ENCODE results near the gene AP2A1. TPM values are rescaled to one million over a fixed set of nuclear protein-coding genes. Genes with fewer than 3 reads are reported as not detected.
"Not testable (repeated sequence)": the region's sequence is repeated elsewhere in the genome, so short reads cannot be mapped to it uniquely, and the experiment has no call there.

AP2A1 gene
- total and polyA plus RNA-seq, 2 donors (not counting 3 experiments of a cell fraction or from before 2014, with no cell fraction given) = 108 to 113 TPM

DNA sequence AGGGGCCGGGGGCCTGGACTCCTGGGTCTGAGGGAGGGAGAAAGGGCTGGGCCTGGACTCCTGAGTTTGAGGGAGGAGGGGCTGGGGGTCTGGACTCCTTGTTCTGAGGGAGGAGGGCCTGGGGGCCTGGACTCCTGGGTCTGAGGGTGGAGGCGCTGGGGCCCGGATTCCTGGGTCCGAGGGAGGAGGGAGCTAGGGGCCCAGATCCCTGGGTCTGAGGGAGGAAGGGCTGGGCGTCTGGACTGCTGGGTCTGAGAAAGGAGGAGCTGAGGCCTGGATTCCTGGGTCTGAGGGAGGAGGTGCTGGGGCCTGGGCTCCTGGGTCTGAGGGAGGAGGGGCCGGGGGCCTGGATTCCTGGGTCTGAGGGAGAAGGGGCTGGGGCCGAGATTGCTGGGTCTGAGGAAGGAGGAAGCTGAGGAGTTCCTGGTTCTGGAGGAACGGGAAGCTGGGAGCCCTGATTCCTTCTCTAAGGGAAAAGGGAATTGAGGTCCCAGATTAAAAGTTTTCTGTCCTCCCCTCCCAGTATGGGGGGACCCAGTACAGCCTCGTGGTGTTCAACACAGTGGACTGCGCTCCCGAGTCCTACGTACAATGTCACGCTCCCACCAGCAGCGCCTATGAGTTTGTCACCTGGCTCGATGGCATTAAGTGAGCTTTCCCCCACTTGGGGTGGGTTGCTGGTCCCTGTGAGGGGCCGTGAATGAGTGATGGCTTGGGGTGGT lies 52.0 kb downstream of the AP2A1 start:
- no peaks in the 10 kb centered on the region for H3K9me1 ChIP-seq (replicated peaks; ENCODE audit: control insufficient read depth, extremely low read depth, insufficient read depth, low read length)
- peaks cover 0 to 5% of the 10 kb centered on the region in 2 experiments for H3K36me3 ChIP-seq (ENCODE audit: control insufficient read depth in 2 of 2, extremely low read depth in 1 of 2, insufficient read depth in 2 of 2, low read length in 2 of 2)
- dilution Hi-C loops (cut with MboI; ENCODE audit: extremely low pct_ligation_motif_present, low sequenced_read_pairs) (no loop called here), intact Hi-C loops (cut with micrococcal nuclease) (no loop called here)
- TF ChIP-seq GATA2 (IDR thresholded peaks at IDR 0.05; ENCODE audit: insufficient read depth, insufficient read length, low read depth, low read length) = no peak
- TF ChIP-seq, protein P1, sequence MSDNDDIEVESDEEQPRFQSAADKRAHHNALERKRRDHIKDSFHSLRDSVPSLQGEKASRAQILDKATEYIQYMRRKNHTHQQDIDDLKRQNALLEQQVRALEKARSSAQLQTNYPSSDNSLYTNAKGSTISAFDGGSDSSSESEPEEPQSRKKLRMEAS (IDR thresholded peaks at IDR 0.05; ENCODE audit: insufficient read depth, insufficient read length) = no peak
- no peak for TF ChIP-seq EZH2 (IDR thresholded peaks at IDR 0.05; ENCODE audit: borderline replicate concordance, low read depth, low read length, severe bottlenecking)
- no peak for TF ChIP-seq POLR2AphosphoS5 (IDR thresholded peaks at IDR 0.05; ENCODE audit: insufficient read depth, low read depth, low read length)
- TF ChIP-seq MYC (IDR thresholded peaks at IDR 0.05; ENCODE audit: low read depth, low read length) = no peak
- no peak for TF ChIP-seq FOS (IDR thresholded peaks at IDR 0.05; ENCODE audit: borderline replicate concordance, insufficient read depth, low read length)
- no peak for TF ChIP-seq JUN (IDR thresholded peaks at IDR 0.05; ENCODE audit: borderline replicate concordance, insufficient read depth, insufficient read length, low read depth)
- H3K79me2 ChIP-seq (ENCODE audit: control insufficient read depth, insufficient read depth, low read length) = peaks cover 24% of the 10 kb centered on the region
- POLR2A ChIA-PET = no interaction called here
- FAIRE-seq (peak; percentile 4), DNase-seq (ENCODE audit: low read depth, low spot score) (no peak)
- peak overlapping the region; percentile 91 for H3K9ac ChIP-seq (replicated peaks; ENCODE audit: extremely low read depth, insufficient read depth, low read length)
- H3K4me2 ChIP-seq (ENCODE audit: insufficient read depth, low read length) = peak overlapping the region; percentile 95
- H3K9me3 ChIP-seq (replicated peaks; ENCODE audit: control insufficient read depth, insufficient read depth, low read length) = no peaks in the 10 kb centered on the region
- H3K27me3 ChIP-seq (ENCODE audit: control insufficient read depth in 2 of 2, insufficient read depth in 2 of 2, low read length in 2 of 2) = no peaks in the 10 kb centered on the region
- CTCF ChIA-PET = interaction anchor here (1.8 kb wide), 1 partner anchor 31 kb away, joined by 6 read pairs; no protein-coding TSS in a partner anchor
- H3K27ac ChIP-seq (ENCODE audit: insufficient read depth, low read depth, low read length) = peak overlapping the region; percentile 89
- peaks cover 18% of the 10 kb centered on the region for H3K4me1 ChIP-seq (ENCODE audit: control insufficient read depth, extremely low read depth, insufficient read depth, low read length)
- H2AFZ ChIP-seq (ENCODE audit: low read depth, low read length) = peak overlapping the region; percentile 93
- H4K20me1 ChIP-seq (replicated peaks; ENCODE audit: control insufficient read depth, extremely low read depth, insufficient read depth, low read length) = no peaks in the 10 kb centered on the region
- BruUV-seq (replicated peaks) = no TSS peak
- H3K4me3 ChIP-seq (replicated peaks in 1 of 3; ENCODE audit: insufficient read depth in 1 of 3, low read depth in 1 of 3, low read length in 3 of 3) = peak overlapping the region; percentile 83 to 95 (median 90)

DNA sequence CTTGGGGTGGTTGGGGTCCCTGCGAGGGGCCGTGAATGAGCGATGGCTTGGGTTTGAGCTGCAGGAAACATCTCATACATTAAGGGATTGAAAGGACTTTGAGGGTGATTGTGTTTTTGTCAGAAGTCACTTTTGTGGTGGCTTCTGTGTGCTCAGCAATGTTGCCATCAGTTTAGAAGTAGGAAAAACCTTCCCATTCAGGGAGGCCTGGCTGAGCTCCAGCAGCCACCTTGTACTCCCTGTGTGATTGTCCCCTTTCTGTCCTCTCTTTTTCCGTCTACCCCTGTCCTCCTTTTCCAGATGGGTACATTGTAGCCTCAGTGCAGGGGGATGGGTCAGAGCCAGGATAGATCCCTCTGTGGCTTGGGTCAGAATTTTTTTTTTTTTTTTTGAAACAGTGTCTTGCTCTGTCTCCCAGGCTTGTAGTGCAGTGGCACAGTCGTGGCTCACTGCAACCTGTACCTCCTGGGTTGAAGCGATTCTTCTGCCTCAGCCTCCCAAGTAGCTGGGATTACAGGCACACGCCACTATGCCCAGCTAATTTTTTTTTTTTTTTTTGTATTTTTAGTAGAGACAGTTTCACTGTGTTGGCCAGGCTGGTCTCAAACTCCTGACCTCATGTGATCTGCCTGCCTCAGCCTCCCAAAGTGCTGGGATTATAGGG lies 52.8 kb downstream of the AP2A1 start:
- dilution Hi-C loops (cut with MboI; ENCODE audit: extremely low pct_ligation_motif_present, low sequenced_read_pairs); H3K27me3 ChIP-seq (ENCODE audit: control insufficient read depth in 2 of 2, insufficient read depth in 2 of 2, low read length in 2 of 2); H3K9me1 ChIP-seq (replicated peaks; ENCODE audit: control insufficient read depth, extremely low read depth, insufficient read depth, low read length); H3K36me3 ChIP-seq (ENCODE audit: control insufficient read depth in 2 of 2, extremely low read depth in 1 of 2, insufficient read depth in 2 of 2, low read length in 2 of 2); H2AFZ ChIP-seq (ENCODE audit: low read depth, low read length); DNase-seq (ENCODE audit: low read depth, low spot score); POLR2A ChIA-PET; BruUV-seq (replicated peaks); intact Hi-C loops (cut with micrococcal nuclease); FAIRE-seq; H4K20me1 ChIP-seq (replicated peaks; ENCODE audit: control insufficient read depth, extremely low read depth, insufficient read depth, low read length); H3K27ac ChIP-seq (ENCODE audit: insufficient read depth, low read depth, low read length); H3K9me3 ChIP-seq (replicated peaks; ENCODE audit: control insufficient read depth, insufficient read depth, low read length): not testable (repeated sequence)
- peaks cover 13% of the 10 kb centered on the region for H3K4me1 ChIP-seq (ENCODE audit: control insufficient read depth, extremely low read depth, insufficient read depth, low read length)
- peak overlapping the region in 1 of 3 experiments; percentile 83 for H3K4me3 ChIP-seq (replicated peaks in 1 of 3; ENCODE audit: insufficient read depth in 1 of 3, low read depth in 1 of 3, low read length in 3 of 3)
- H3K4me2 ChIP-seq (ENCODE audit: insufficient read depth, low read length) = peak overlapping the region; percentile 95
- peak overlapping the region; percentile 91 for H3K9ac ChIP-seq (replicated peaks; ENCODE audit: extremely low read depth, insufficient read depth, low read length)
- CTCF ChIA-PET = interaction anchor here (1.8 kb wide), 1 partner anchor 31 kb away, joined by 6 read pairs; no protein-coding TSS in a partner anchor
- H3K79me2 ChIP-seq (ENCODE audit: control insufficient read depth, insufficient read depth, low read length) = peaks cover 24% of the 10 kb centered on the region
